Adrenal gland (tissue), 12 donors: ENCODE data around the gene PDZRN3. TPM values are rescaled to one million over a fixed set of nuclear protein-coding genes. Genes with fewer than 3 reads are reported as not detected.
A peak's percentile ranks its signal among the peaks of the same experiment; 100 is the strongest.

Source experiments
- DNase-seq, 7 donors: peaks; one replicate each; pipeline ENCODE4 v3.0.0-alpha.2; 2019 to 2020
- H3K27ac ChIP-seq, 5 donors: fragments of 200-600 bp; sonication (generic) in 4 of 5; 1 replicate in 3 of 5; 2 replicates in 2 of 5; pipeline versions ENCODE4 v1.5.1 to v1.8.0; 2016 to 2020; ENCODE audit warnings: mild to moderate bottlenecking in 1 of 5
- H3K27me3 ChIP-seq: fragments of 200-600 bp; 2 replicates; pipeline ENCODE4 v1.8.0; 2021
- H3K36me3 ChIP-seq, 2 donors: fragments of 200-600 bp; replicated peaks in 1 of 2; 1 replicate in 1 of 2; 2 replicates in 1 of 2; pipeline versions ENCODE4 v1.5.1 to v1.8.0; 2018 to 2022
- H3K4me1 ChIP-seq, 2 donors: fragments of 200-600 bp; replicated peaks in 1 of 2; 1 replicate in 1 of 2; 2 replicates in 1 of 2; pipeline versions ENCODE4 v1.5.1 to v1.8.0; 2018 to 2021
- H3K4me3 ChIP-seq, 4 donors: fragments of 200-600 bp; sonication (generic) in 3 of 4; one replicate each; pipeline ENCODE4 v1.5.1; 2016 to 2018
- H3K9me3 ChIP-seq, 3 donors: fragments of 200-600 bp; sonication (generic) in 1 of 3; replicated peaks in 1 of 3; 1 replicate in 2 of 3; 2 replicates in 1 of 3; pipeline versions ENCODE4 v1.5.1 to v1.8.0; 2016 to 2021
- CTCF ChIP-seq, 6 experiments: fragments of 450-650 bp in 4 of 6; fragments of 200-600 bp in 2 of 6; sonication (generic) in 1 of 6; IDR thresholded peaks; 1 replicate in 5 of 6; 2 replicates in 1 of 6; pipeline versions ENCODE4 v1.5.1 to v1.8.0; 2016 to 2021; ENCODE audit warnings: antibody characterized with exemption in 6 of 6, mild to moderate bottlenecking in 2 of 6, moderate library complexity in 1 of 6
- POLR2A ChIP-seq, 2 donors: fragments of 450-650 bp; IDR thresholded peaks; one replicate each; pipeline ENCODE4 v1.6.1; 2017; ENCODE audit warnings: antibody characterized with exemption in 2 of 2, mild to moderate bottlenecking in 2 of 2, moderate library complexity in 1 of 2
- WGBS, 4 donors: extraction: QIAGEN DNeasy Blood & Tissue Kit in 2 of 4; methylation state at CpG; one replicate each; pipeline versions ENCODE4 v1.1.5 to v1.1.7; 2013 to 2017; 5-methylcytosine and 5-hydroxymethylcytosine counted together
- intact Hi-C, 2 donors: fragments of 100-400 bp; cut with DNase I; formaldehyde crosslinking; loops; one replicate each; pipeline versions ENCODE4 v1.14.1 to v1.15.0; 2022 to 2023
- polyA plus RNA-seq, 3 donors: library from polyadenylated mRNA; stranded (reverse); fragments of 200-250 nt in 2 of 3; fragments of 350-450 nt in 1 of 3; fragmentation: Illumina TruSeq in 1 of 3; extraction: RNeasy Lipid Tissue Mini Kit (QIAGEN cat#74804) in 1 of 3; gene quantifications; one replicate each; pipeline ENCODE4 v1.2.3, GENCODE V29; 2013 to 2014
- total RNA-seq, 9 donors: library from RNA; depleted of rRNA in 4 of 9; stranded (reverse); fragments of >200 nt in 4 of 9; fragments of 120-200 nt in 1 of 9; fragmentation: NEBNext Ultra II Directional in 1 of 9; extraction: Animal tissue kit (Norgen Biotek cat#: 25700) in 1 of 9; gene quantifications; one replicate each; pipeline versions ENCODE4 v1.1.0 to v1.2.4, GENCODE V29; 2013 to 2023
- donor health status: healthy with polysubstance abuse.
- donor health status: Bipolar disorder and iron deficiency.
- donor health status: DM: yes; HTN: yes; CAD: no.
- donor health status: DM: no; HTN: no; CAD: no.
- donor health status: DM: no; HTN: no; CAD: no.
- donor health status: DM: yes; HTN: yes; CAD: no.

The PDZRN3 gene
- total and polyA plus RNA-seq, 12 donors = 11.5 to 126 (median 64.1) TPM

- H3K4me1 ChIP-seq = peaks cover 0 to 5% of the 10 kb centered on the region in 2 donors
- 80 to 95% (median 90%) methylated on average over 2 of the region's 2 CpGs for WGBS, 4 donors
- H3K36me3 ChIP-seq = no peaks in the 10 kb centered on the region
- H3K27ac ChIP-seq = no peak overlapping the region
- no peaks in the 10 kb centered on the region for H3K9me3 ChIP-seq
- no peak for TF ChIP-seq CTCF (IDR thresholded peaks at IDR 0.05)
- no peak for TF ChIP-seq POLR2A (IDR thresholded peaks at IDR 0.05)
- no peaks in the 10 kb centered on the region for H3K27me3 ChIP-seq
- no peak for DNase-seq
- intact Hi-C loops = no loop called here
- H3K4me3 ChIP-seq = no peak overlapping the region
Measured at GRCh38 chr3:73573204-73573603, 51.5 kb downstream of the PDZRN3 start.

DNA sequence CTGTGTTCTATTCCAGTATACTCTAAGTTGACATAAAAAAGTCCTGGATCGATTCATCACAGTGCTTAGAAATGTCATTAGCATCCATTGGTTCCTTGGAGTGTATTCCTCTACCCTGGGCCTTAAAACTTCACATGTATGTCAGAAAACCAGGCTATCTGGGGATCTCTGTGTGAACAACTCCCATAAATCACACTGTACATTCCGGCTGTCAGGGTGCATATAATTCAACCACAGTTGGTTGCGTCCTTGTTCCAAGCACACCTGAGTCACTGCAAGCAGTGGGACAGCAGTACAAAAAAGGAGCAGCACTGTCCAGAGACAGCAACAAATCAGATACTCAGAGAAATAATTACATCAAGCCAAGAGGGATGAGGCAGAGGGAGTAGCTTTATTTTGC lies 52.4 kb downstream of the PDZRN3 start:
- no peaks in the 10 kb centered on the region for H3K9me3 ChIP-seq
- WGBS, 4 donors = 42 to 64% (median 53%) methylated on average over 3 of the region's 3 CpGs
- H3K27me3 ChIP-seq = no peaks in the 10 kb centered on the region
- no peaks in the 10 kb centered on the region for H3K36me3 ChIP-seq
- intact Hi-C loops = no loop called here
- TF ChIP-seq POLR2A (IDR thresholded peaks at IDR 0.05) = no peak
- TF ChIP-seq CTCF (IDR thresholded peaks at IDR 0.05) = no peak
- no peak overlapping the region for H3K4me3 ChIP-seq
- H3K4me1 ChIP-seq = peaks cover 0 to 5% of the 10 kb centered on the region in 2 donors
- no peak overlapping the region for H3K27ac ChIP-seq
- DNase-seq = peak in 4 of 7 donors; percentile 29 to 57 (median 36)

- intact Hi-C loops = no loop called here
- DNase-seq = no peak
- TF ChIP-seq POLR2A (IDR thresholded peaks at IDR 0.05) = no peak
- TF ChIP-seq CTCF (IDR thresholded peaks at IDR 0.05) = no peak
- Histone ChIP-seq H3K4me1 (peaks cover 0 to 5% of the 10 kb centered on the region in 2 donors), H3K36me3 (no peaks in the 10 kb centered on the region), H3K9me3 (no peaks in the 10 kb centered on the region), H3K4me3 (no peak overlapping the region), H3K27me3 (no peaks in the 10 kb centered on the region), H3K27ac (no peak overlapping the region)
- WGBS, 4 donors = 42 to 55% (median 47%) methylated on average over 10 of the region's 10 CpGs
Measured at GRCh38 chr3:73571238-73571794, 53.4 kb downstream of the PDZRN3 start.

- no peaks in the 10 kb centered on the region for H3K9me3 ChIP-seq
- no peak overlapping the region for H3K4me3 ChIP-seq
- no peak for TF ChIP-seq POLR2A (IDR thresholded peaks at IDR 0.05)
- no peak for TF ChIP-seq CTCF (IDR thresholded peaks at IDR 0.05)
- H3K27ac ChIP-seq = no peak overlapping the region
- H3K4me1 ChIP-seq = peaks cover 0 to 5% of the 10 kb centered on the region in 2 donors
- no peaks in the 10 kb centered on the region for H3K27me3 ChIP-seq
- no peaks in the 10 kb centered on the region for H3K36me3 ChIP-seq
- intact Hi-C loops = no loop called here
- 91 to 95% (median 92%) methylated on average over 8 of the region's 8 CpGs for WGBS, 4 donors
- DNase-seq = no peak
Measured at GRCh38 chr3:73569246-73569760, 55.4 kb downstream of the PDZRN3 start.
